ENCODE measurements around the gene ZNF136. TPM values are rescaled to one million over a fixed set of nuclear protein-coding genes. Genes with fewer than 3 reads are reported as not detected.

Gene ZNF136
- total and polyA plus RNA-seq, 10 of the 15 experiments (the other 5 are each of a cell fraction or from before 2014, with no cell fraction given), result 2.8 to 7.8 (median 6.7) TPM

DNA sequence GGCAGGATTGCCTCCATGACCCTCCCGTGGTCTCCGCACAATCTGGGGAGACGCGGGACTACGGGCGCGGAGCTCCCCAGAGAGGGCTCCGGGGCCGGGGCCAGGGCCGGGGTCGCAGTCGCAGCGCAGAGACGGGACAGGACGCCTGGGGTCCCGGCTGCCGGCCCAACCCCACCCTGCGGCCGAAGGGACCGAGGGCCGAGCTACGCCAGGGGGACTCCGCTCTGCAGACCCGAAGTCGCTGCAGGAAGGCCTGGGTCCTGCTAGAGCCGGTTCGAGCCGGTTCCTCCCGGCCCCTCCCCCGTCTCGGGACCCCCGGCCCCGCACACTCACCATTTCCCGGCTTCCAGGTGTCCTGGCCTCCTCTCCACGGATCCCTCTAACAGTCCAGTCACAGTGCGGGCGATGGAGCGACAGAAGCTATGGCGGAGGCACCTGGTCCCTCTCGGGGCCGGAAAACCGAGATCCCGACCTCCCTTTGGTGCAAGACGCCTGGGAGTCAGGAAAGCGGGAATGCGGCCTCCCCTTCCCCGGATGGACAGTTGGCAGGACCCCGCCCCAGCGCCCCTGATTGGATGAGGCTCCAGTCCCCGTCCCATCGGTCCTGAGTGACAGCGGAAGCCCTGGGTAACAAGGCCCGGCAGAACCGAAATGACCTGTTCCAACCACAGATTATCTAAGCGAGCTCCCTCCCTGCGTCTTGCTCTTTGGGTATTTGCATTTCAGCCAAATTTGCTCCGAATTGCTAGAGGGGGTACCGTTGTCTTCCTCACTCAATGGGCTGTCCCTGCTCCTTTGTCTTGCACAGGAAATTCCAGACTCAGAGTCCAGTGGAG, 6.5 kb upstream of the ZNF136 start, which contains the start of gene ZNF625 (continued):
- TF ChIP-seq NFYA (IDR thresholded peaks at IDR 0.05; ENCODE audit: borderline replicate concordance, low read depth, low read length) (no peak), RUNX3 (IDR thresholded peaks at IDR 0.05; ENCODE audit: low read length) (peak; percentile 78), WRNIP1 (IDR thresholded peaks at IDR 0.05; ENCODE audit: borderline replicate concordance, low read depth, low read length) (no peak), HDAC6 (IDR thresholded peaks at IDR 0.05; ENCODE audit: unreplicated experiment) (no peak), ATF7 (IDR thresholded peaks at IDR 0.05; ENCODE audit: low read depth) (0 out of 2 replicates have a peak, but pooled peaks have one; percentile 42), SMC3 (IDR thresholded peaks at IDR 0.05; ENCODE audit: borderline replicate concordance, low read length) (no peak), RAD51 (IDR thresholded peaks at IDR 0.05) (no peak), CBX5 (IDR thresholded peaks at IDR 0.05; ENCODE audit: low read depth) (peak; percentile 68; the same call in 1 of the 2 replicates), EP300 (IDR thresholded peaks at IDR 0.05; ENCODE audit: borderline replicate concordance in 1 of 2, control insufficient read depth in 1 of 2, low read depth in 2 of 2, low read length in 2 of 2) (no peak), ZNF384 (IDR thresholded peaks at IDR 0.05; ENCODE audit: borderline replicate concordance, low read depth, low read length) (no peak), SMAD5 (IDR thresholded peaks at IDR 0.05; ENCODE audit: low read depth) (no peak), SMAD1 (IDR thresholded peaks at IDR 0.05; ENCODE audit: low read depth, partially characterized antibody) (no peak), STAT3 (IDR thresholded peaks at IDR 0.05; ENCODE audit: low read depth, low read length) (no peak), ZBED1 (IDR thresholded peaks at IDR 0.05; ENCODE audit: borderline replicate concordance) (no peak), BMI1 (IDR thresholded peaks at IDR 0.05; ENCODE audit: borderline replicate concordance) (no peak), EED (IDR thresholded peaks at IDR 0.05; ENCODE audit: low read depth) (peak; percentile 32; the same call in 1 of the 2 replicates), CREM (IDR thresholded peaks at IDR 0.05; ENCODE audit: low read depth) (no peak), RBBP5 (conservative IDR thresholded peaks at IDR 0.05) (no peak), TBL1XR1 (IDR thresholded peaks at IDR 0.05; ENCODE audit: low read depth, low read length) (no peak), NR2F1 (conservative IDR thresholded peaks at IDR 0.05) (no peak)
- TF ChIP-seq, protein P1, sequence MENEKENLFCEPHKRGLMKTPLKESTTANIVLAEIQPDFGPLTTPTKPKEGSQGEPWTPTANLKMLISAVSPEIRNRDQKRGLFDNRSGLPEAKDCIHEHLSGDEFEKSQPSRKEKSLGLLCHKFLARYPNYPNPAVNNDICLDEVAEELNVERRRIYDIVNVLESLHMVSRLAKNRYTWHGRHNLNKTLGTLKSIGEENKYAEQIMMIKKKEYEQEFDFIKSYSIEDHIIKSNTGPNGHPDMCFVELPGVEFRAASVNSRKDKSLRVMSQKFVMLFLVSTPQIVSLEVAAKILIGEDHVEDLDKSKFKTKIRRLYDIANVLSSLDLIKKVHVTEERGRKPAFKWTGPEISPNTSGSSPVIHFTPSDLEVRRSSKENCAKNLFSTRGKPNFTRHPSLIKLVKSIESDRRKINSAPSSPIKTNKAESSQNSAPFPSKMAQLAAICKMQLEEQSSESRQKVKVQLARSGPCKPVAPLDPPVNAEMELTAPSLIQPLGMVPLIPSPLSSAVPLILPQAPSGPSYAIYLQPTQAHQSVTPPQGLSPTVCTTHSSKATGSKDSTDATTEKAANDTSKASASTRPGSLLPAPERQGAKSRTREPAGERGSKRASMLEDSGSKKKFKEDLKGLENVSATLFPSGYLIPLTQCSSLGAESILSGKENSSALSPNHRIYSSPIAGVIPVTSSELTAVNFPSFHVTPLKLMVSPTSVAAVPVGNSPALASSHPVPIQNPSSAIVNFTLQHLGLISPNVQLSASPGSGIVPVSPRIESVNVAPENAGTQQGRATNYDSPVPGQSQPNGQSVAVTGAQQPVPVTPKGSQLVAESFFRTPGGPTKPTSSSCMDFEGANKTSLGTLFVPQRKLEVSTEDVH (IDR thresholded peaks at IDR 0.05; ENCODE audit: low read depth, partially characterized antibody), result no peak
- TF ChIP-seq, protein P2, sequence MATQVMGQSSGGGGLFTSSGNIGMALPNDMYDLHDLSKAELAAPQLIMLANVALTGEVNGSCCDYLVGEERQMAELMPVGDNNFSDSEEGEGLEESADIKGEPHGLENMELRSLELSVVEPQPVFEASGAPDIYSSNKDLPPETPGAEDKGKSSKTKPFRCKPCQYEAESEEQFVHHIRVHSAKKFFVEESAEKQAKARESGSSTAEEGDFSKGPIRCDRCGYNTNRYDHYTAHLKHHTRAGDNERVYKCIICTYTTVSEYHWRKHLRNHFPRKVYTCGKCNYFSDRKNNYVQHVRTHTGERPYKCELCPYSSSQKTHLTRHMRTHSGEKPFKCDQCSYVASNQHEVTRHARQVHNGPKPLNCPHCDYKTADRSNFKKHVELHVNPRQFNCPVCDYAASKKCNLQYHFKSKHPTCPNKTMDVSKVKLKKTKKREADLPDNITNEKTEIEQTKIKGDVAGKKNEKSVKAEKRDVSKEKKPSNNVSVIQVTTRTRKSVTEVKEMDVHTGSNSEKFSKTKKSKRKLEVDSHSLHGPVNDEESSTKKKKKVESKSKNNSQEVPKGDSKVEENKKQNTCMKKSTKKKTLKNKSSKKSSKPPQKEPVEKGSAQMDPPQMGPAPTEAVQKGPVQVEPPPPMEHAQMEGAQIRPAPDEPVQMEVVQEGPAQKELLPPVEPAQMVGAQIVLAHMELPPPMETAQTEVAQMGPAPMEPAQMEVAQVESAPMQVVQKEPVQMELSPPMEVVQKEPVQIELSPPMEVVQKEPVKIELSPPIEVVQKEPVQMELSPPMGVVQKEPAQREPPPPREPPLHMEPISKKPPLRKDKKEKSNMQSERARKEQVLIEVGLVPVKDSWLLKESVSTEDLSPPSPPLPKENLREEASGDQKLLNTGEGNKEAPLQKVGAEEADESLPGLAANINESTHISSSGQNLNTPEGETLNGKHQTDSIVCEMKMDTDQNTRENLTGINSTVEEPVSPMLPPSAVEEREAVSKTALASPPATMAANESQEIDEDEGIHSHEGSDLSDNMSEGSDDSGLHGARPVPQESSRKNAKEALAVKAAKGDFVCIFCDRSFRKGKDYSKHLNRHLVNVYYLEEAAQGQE (IDR thresholded peaks at IDR 0.05; ENCODE audit: low read depth, low read length), result no peak
- TF ChIP-seq, protein P3, sequence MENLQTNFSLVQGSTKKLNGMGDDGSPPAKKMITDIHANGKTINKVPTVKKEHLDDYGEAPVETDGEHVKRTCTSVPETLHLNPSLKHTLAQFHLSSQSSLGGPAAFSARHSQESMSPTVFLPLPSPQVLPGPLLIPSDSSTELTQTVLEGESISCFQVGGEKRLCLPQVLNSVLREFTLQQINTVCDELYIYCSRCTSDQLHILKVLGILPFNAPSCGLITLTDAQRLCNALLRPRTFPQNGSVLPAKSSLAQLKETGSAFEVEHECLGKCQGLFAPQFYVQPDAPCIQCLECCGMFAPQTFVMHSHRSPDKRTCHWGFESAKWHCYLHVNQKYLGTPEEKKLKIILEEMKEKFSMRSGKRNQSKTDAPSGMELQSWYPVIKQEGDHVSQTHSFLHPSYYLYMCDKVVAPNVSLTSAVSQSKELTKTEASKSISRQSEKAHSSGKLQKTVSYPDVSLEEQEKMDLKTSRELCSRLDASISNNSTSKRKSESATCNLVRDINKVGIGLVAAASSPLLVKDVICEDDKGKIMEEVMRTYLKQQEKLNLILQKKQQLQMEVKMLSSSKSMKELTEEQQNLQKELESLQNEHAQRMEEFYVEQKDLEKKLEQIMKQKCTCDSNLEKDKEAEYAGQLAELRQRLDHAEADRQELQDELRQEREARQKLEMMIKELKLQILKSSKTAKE (IDR thresholded peaks at IDR 0.05; ENCODE audit: low read depth, poor library complexity, severe bottlenecking), result no peak
